GM23248 (cell line): ENCODE data around the gene SIVA1.

Experiments used
- EZH2 ChIP-seq: fragments of 200-600 bp; sonication (generic); IDR thresholded peaks from 2 replicates; pipeline ENCODE4 v1.6.1; 2018; ENCODE audit warnings: antibody characterized with exemption, mild to moderate bottlenecking; ENCODE audit not compliant: insufficient read depth, poor library complexity, severe bottlenecking
- EZH2phosphoT487 ChIP-seq: fragments of 200-600 bp; sonication (generic); IDR thresholded peaks from 2 replicates; pipeline ENCODE4 v1.6.1; 2018; ENCODE audit warnings: antibody characterized with exemption, moderate library complexity, mild to moderate bottlenecking, low read depth; ENCODE audit not compliant: insufficient read depth

- TF ChIP-seq EZH2 = no peak
- no peak for TF ChIP-seq EZH2phosphoT487
These were observed 33.2 kb downstream of the SIVA1 start for GRCh38 chr14:104786091-104786586.
